Measurements from ENCODE around the gene BTF3L4.

Gene BTF3L4

GRCh38 chr1:52122384-52122783 lies 66.3 kb downstream of the BTF3L4 start:
- no peak for DNase-seq (ENCODE audit: extremely low read depth in 1 of 2, low read depth in 1 of 2)

DNA sequence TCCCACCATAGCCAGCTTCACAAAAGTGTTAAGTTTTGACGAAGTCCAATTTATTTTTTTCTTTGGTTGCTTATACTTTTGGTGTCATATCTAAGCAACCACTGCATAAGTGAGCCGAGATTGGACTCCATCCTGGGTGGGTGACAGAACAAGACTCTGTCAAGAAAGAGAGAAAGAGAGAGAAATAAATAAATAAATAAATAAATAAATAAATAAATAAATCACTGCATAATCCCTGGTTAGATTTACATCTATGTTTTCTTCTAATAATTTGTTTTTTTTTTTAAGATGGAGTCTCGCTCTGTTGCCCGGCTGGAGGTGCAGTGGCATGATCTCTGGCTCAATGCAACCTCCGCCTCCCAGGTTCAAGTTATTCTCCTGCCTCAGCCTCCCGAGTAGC lies 67.5 kb downstream of the BTF3L4 start:
- no peak for DNase-seq (ENCODE audit: extremely low read depth in 1 of 2, low read depth in 1 of 2)

GRCh38 chr1:52125736-52126359 lies 69.8 kb downstream of the BTF3L4 start:
- DNase-seq (ENCODE audit: extremely low read depth in 1 of 2, low read depth in 1 of 2): no peak

DNA sequence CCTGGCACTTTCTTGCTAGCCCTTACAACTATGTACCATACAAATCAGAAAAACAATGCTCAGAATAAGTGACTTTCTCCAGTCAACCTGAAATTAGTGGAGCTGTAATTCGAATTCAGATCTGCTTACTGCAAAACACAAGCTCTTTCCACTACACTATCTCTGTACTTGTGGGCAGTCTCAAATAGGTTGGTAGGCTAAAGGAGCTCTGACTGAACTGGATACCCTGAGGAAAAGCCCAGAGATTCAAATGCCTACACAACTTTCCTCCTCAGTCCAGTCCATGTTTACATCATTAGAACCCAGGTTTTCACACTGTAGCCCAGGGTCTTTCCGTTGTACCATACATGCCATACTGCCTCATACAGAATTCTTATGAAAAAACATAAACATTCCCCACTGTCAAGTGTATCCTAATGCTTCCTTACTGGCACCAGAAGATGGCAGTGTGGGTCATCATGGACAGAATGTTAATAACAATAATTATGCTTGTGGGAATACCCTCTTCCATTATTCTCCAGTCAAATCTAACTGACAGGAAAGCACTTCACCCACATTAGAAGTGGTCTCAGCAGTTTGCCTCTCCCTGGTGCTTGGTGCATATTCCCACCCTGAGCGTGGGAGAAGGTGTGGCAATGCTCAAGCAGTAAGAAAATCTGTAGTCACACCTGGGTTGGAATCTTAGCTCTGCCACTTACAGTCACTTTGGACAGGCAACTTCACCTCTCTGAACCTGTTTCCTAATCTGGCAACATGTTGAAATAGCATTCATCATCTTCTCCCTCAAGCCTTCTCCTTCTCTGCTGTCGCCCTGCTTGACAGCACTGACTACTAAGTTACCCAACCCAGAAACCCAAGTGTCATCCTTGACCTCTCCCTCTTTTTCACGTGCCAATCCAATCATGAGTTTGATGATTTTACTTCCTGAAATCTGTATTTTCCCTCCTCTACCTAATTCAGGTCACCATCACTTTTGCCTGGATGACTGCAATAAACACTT lies 71.4 kb downstream of the BTF3L4 start:
- no peak for DNase-seq (ENCODE audit: extremely low read depth in 1 of 2, low read depth in 1 of 2)

- no peak for DNase-seq (ENCODE audit: extremely low read depth in 1 of 2, low read depth in 1 of 2)
These were observed 83.9 kb downstream of the BTF3L4 start for GRCh38 chr1:52139817-52140540.
